Measurements from ENCODE around the gene OR1F1. TPM values are rescaled to one million over a fixed set of nuclear protein-coding genes. Genes with fewer than 3 reads are reported as not detected.
"Not testable (repeated sequence)": the region's sequence is repeated elsewhere in the genome, so short reads cannot be mapped to it uniquely, and the experiment has no call there.

The OR1F1 gene
- total RNA-seq, 2 experiments from 2014 or later = not detected

- H3K27ac Mint-ChIP-seq = no peak overlapping the region
- POLR2A ChIA-PET = interaction anchor here (0.5 kb wide), 1 partner anchor 43 kb away, joined by 3 read pairs; no protein-coding TSS in a partner anchor
Observed at GRCh38 chr16:3155972-3156371, 32.0 kb upstream of the OR1F1 start.

DNA sequence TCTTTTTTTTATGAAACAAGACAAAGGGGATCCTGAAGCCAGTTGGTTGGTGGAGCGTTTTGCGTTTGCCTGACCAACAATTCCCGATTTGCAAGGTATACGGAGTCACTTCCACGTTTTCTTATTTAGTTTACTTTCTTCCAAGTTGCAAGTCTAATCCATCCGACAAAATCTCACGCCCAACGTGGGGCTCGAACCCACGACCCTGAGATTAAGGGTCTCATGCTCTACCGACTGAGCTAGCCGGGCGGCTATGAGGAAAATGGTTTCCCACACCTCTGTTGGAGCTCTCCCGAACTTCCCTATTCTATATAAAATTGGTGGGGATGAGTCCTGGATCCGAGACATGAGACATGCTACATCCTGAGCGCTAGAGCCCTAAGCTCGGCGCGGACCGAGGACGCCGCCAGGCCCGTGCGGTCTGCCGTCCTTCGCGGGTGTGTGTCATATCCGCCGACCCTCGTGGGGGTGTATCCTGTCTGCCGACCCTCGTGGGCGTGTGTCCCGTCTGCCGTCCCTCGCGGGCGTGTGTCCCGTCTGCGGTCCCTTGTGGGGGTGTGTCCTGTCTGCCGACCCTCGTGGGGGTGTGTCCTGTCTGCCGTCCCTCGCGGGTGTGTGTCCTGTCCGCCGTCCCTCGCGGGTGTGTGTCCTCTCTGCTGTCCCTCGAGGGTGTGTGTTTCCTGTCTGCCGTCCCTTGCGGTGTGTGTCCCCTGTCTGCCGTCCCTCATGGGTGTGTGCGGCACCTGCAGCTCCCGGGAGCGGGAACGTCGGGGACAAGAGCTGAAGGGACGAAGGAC lies 30.6 kb upstream of the OR1F1 start:
- ATAC-seq (ENCODE audit: low read depth) (peak; percentile 17), DNase-seq (peak; percentile 67)
- Mint-ChIP-seq H3K27me3 (peaks cover 15% of the 10 kb centered on the region), H3K4me1 (peaks cover 26% of the 10 kb centered on the region), H3K9me3 (no peaks in the 10 kb centered on the region), H3K4me3 (peak overlapping the region; percentile 84), H3K27ac (peak overlapping the region; percentile 89), H3K36me3 (peaks cover 2% of the 10 kb centered on the region)
- POLR2A ChIA-PET = interaction anchor here (0.6 to 2.5 kb wide), 12 partner anchors 12 to 932 kb away, joined by 3 to 10 read pairs (median 5); partner anchors contain the start of gene ZNF263

More at GRCh38 chr16:3155972-3156371, 32.0 kb upstream of the OR1F1 start:
- Mint-ChIP-seq H3K4me1 (peaks cover 31% of the 10 kb centered on the region), H3K36me3 (peaks cover 2% of the 10 kb centered on the region), H3K4me3 (no peak overlapping the region), H3K9me3 (no peaks in the 10 kb centered on the region), H3K27me3 (peaks cover 12% of the 10 kb centered on the region)
- no peak for DNase-seq
- ATAC-seq (ENCODE audit: low read depth) = no peak

DNA sequence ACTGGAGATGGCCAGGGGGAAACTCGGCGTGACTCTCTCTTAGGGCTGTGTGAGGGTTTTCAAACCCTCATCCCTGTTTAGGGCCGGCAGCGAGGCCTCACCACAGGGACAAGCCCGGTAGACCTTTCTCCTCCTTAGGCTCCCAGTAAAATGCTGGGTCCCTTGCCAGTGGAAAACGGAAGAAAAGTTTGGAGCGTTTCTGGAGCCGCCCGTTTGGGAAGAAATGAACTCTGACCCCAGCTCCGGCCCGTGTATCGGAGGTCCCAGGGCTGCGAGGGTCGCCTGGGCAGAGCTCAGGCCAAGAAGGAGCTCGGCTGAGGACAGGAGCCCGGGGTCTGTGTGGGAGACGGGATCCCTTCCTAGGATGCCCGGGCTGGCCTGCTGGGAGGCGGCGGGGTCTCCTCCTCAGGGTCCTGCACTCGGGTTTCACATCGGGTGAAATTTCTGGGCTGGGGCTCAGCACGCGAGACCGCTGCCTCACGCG lies 29.9 kb upstream of the OR1F1 start:
- DNase-seq (no peak), ATAC-seq (ENCODE audit: low read depth) (no peak)
- POLR2A ChIA-PET = interaction anchor here (0.7 to 2.5 kb wide), 21 partner anchors 8 to 468 kb away, joined by 3 to 23 read pairs (median 5); partner anchors contain the start of genes PKMYT1, ZNF174, ZNF213 and ZNF263
- peaks cover 26% of the 10 kb centered on the region for H3K4me1 Mint-ChIP-seq
- H3K27me3 Mint-ChIP-seq = peaks cover 11% of the 10 kb centered on the region
- H3K4me3 Mint-ChIP-seq = peak overlapping the region; percentile 84
- H3K9me3 Mint-ChIP-seq = no peaks in the 10 kb centered on the region
- H3K27ac Mint-ChIP-seq = peak overlapping the region; percentile 89
- H3K36me3 Mint-ChIP-seq = peaks cover 2% of the 10 kb centered on the region

- DNase-seq = peak; percentile 90
- Mint-ChIP-seq H3K36me3 (peaks cover 2% of the 10 kb centered on the region), H3K27me3 (peaks cover 11% of the 10 kb centered on the region), H3K9me3 (no peaks in the 10 kb centered on the region), H3K4me1 (peaks cover 31% of the 10 kb centered on the region), H3K27ac (peak overlapping the region; percentile 92), H3K4me3 (peak overlapping the region; percentile 84)
- POLR2A ChIA-PET = interaction anchor here (0.6 to 2.5 kb wide), 25 partner anchors 9 to 467 kb away, joined by 3 to 23 read pairs (median 5); partner anchors contain the start of genes PKMYT1, ZNF174, ZNF213 and ZNF263
- ATAC-seq (ENCODE audit: low read depth) = peak; percentile 82
Observed at GRCh38 chr16:3158510-3159314, 29.3 kb upstream of the OR1F1 start.

DNA sequence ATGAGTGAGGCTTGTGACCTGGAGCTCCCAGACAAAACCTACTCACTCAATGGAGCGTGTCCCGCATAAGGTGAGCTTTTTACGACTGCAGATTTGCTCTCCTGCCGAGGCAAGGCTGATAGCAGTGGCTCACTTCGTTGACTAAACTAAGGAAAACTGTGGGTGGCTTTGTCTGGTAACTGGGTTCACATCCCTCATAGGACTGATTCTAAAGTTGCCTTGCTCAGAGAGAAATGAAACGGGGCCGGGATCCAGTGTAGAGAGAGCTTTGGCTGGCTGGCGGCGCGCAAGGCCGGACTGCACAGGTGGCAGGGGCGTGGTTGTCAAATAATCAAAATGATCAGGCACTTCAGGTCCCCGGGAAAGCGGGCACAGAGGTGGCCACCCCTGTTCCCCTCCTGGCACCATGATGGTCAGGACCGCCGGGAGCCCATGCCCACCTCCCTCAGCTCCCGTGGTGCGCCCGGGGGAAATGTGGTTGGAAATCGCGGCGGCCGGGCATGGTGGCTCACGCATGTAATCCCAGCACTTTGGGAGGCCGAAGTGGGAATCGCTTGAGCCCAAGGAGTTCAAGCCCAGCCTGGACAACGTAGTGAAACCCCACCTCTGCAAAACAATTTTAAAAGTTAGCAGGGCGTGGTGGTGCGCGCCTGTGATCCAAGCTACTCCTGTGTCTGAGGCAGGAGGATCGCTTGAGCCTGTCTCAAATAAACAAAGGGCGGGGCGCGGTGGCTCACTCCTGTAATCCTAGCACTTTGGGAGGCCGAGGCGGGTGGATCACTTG lies 26.6 kb upstream of the OR1F1 start:
- POLR2A ChIA-PET = interaction anchor here (0.7 to 1.4 kb wide), 2 partner anchors 11 to 141 kb away, joined by 3 to 6 read pairs; no protein-coding TSS in a partner anchor
- no peak overlapping the region for H3K27ac Mint-ChIP-seq
- H3K27me3 Mint-ChIP-seq = peaks cover 11% of the 10 kb centered on the region
- H3K4me1 Mint-ChIP-seq = peaks cover 37% of the 10 kb centered on the region
- ATAC-seq (ENCODE audit: low read depth) = no peak
- H3K36me3 Mint-ChIP-seq = peaks cover 2% of the 10 kb centered on the region
- peak overlapping the region; percentile 48 for H3K4me3 Mint-ChIP-seq
- DNase-seq = no peak
- H3K9me3 Mint-ChIP-seq = no peaks in the 10 kb centered on the region

- ATAC-seq (ENCODE audit: low read depth) (no peak), DNase-seq (no peak)
- POLR2A ChIA-PET = interaction anchor here (1.0 to 1.4 kb wide), 4 partner anchors 7 to 35 kb away, joined by 3 to 5 read pairs (median 4); no protein-coding TSS in a partner anchor
- Mint-ChIP-seq H3K4me1 (peaks cover 24% of the 10 kb centered on the region), H3K9me3 (no peaks in the 10 kb centered on the region), H3K27me3 (peaks cover 22% of the 10 kb centered on the region), H3K36me3 (no peaks in the 10 kb centered on the region), H3K4me3 (peak overlapping the region; percentile 57), H3K27ac (peak overlapping the region; percentile 68)
Observed at GRCh38 chr16:3164121-3164991, 23.6 kb upstream of the OR1F1 start.

GRCh38 chr16:3165111-3165822 lies 22.7 kb upstream of the OR1F1 start:
- peak overlapping the region; percentile 75 for H3K27ac Mint-ChIP-seq
- H3K36me3 Mint-ChIP-seq = no peaks in the 10 kb centered on the region
- peaks cover 31% of the 10 kb centered on the region for H3K27me3 Mint-ChIP-seq
- POLR2A ChIA-PET = interaction anchor here (0.9 to 1.0 kb wide), 4 partner anchors 15 to 117 kb away, joined by 3 to 5 read pairs (median 5); no protein-coding TSS in a partner anchor
- peaks cover 21% of the 10 kb centered on the region for H3K4me1 Mint-ChIP-seq
- no peak for ATAC-seq (ENCODE audit: low read depth)
- no peak for DNase-seq
- H3K4me3 Mint-ChIP-seq = peak overlapping the region; percentile 55
- no peaks in the 10 kb centered on the region for H3K9me3 Mint-ChIP-seq

DNA sequence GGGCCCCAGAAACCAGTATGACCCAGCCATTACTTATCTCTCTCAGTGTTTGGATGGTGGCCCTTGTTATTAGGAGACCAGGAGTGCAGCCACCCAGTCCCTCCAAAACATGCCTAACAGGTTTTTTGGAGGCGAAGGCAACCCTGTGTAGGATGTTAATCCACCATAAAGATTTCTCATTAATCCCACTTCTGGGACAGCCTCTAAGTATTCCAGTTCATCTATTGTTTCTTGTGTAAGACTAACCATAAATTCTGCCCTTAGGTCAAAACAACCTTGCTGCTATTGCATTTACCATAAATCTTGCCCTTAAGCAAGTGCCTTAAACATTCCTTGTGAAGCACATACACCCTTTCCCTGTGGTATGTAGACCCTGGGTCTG lies 21.5 kb upstream of the OR1F1 start:
- Mint-ChIP-seq H3K36me3 (no peaks in the 10 kb centered on the region), H3K27me3 (peaks cover 40% of the 10 kb centered on the region), H3K4me3 (no peak overlapping the region), H3K27ac (no peak overlapping the region), H3K4me1 (peaks cover 29% of the 10 kb centered on the region), H3K9me3 (no peaks in the 10 kb centered on the region)
- DNase-seq (no peak), ATAC-seq (ENCODE audit: low read depth) (no peak)
- POLR2A ChIA-PET = interaction anchor here (1.0 kb wide), 2 partner anchors 16 to 35 kb away, joined by 5 read pairs; no protein-coding TSS in a partner anchor

DNA sequence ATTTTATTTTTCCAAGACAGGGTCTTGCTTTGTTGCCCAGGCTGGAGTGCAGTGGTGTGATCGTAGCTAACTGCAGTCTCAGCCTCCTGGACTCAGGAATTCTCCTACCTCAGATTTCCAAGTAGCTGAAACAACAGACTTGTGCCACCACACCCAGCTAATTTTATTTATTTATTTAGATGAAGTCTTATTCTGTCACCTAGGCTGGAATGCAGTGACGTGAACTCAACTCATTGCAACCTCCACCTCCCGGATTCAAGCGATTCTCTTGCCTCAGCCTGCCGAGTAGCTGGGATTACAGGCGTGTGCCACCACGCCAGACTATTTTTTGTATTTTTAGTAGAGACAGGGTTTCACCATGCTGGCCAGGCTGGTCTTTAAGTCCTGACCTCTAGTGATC lies 19.3 kb upstream of the OR1F1 start:
- not testable (repeated sequence) for H3K4me3 Mint-ChIP-seq; DNase-seq; H3K36me3 Mint-ChIP-seq; H3K27ac Mint-ChIP-seq; H3K9me3 Mint-ChIP-seq; ATAC-seq (ENCODE audit: low read depth)
- POLR2A ChIA-PET = interaction anchor here (0.6 to 1.4 kb wide), 3 partner anchors 22 to 458 kb away, joined by 3 to 4 read pairs (median 4); partner anchors contain the start of gene ZNF213
- H3K4me1 Mint-ChIP-seq = peaks cover 32% of the 10 kb centered on the region
- peaks cover 56% of the 10 kb centered on the region for H3K27me3 Mint-ChIP-seq

DNA sequence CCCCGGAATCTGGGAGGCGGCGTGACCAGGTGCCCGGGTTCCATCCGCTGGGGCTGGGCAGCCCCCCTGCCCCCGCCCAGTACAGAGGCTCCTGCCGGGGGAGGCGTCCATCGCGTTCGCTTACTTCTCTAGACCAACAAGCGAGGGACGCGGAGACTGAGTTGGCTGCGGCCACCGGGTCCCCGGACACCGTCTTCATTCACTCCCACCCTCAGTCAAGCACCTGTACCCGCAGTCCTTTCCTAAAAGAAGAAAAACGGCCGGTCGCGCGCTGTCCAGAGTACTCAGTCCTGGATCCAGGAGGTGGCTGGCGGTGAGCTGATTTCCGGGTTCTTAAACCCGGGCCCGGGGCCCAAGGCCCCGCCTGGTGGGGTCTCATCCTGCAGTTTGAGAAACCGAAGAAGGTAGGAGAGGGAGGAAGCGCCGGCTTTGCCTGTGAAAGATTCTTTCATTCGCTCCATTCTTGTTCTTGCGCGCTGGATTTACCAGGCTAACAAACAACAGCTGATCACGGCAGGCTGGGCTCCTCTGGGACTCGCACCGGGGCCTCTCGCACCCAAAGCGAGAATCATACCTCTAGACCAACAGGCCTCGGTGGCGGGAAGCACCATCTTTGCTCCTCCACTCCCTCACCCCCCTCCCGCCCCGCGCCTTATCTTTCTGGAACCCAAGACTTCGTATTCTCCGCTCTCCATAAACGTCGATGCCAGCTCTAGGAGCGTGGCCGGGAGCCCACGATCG lies 17.4 kb upstream of the OR1F1 start:
- peak; percentile 25 for ATAC-seq (ENCODE audit: low read depth)
- Mint-ChIP-seq H3K27me3 (peaks cover 67% of the 10 kb centered on the region), H3K4me1 (peaks cover 32% of the 10 kb centered on the region), H3K9me3 (no peaks in the 10 kb centered on the region), H3K27ac (no peak overlapping the region), H3K36me3 (no peaks in the 10 kb centered on the region), H3K4me3 (peak overlapping the region; percentile 78)
- POLR2A ChIA-PET = interaction anchor here (0.6 to 2.3 kb wide), 11 partner anchors 7 to 112 kb away, joined by 3 to 7 read pairs (median 4); partner anchors contain the start of genes OR1F1 and ZNF213
- no peak for DNase-seq

All from activated naive CD8-positive, alpha-beta T cell treated with anti-CD3 and anti-CD28 coated beads, Interleukin-2, amount 10 ng/mL, durations not matched to agents 7 days and 5 days (primary cell).